HepG2 (cell line): ENCODE results near the gene DACT2. TPM values are rescaled to one million over a fixed set of nuclear protein-coding genes. Genes with fewer than 3 reads are reported as not detected.

Experiments used
- CEBPG ChIP-seq: IDR thresholded peaks from 2 replicates; pipeline ENCODE4 v1.6.1; 2016
- DNMT1 ChIP-seq: sonication (generic); formaldehyde crosslinking; IDR thresholded peaks from 2 replicates; pipeline ENCODE4 v1.5.1; 2020; ENCODE audit warnings: mild to moderate bottlenecking, missing genetic modification reagents
- EEA1 ChIP-seq: sonication (generic); formaldehyde crosslinking; IDR thresholded peaks from 2 replicates; pipeline ENCODE4 v1.5.1; 2020; ENCODE audit warnings: mild to moderate bottlenecking, missing genetic modification reagents, borderline replicate concordance
- EED ChIP-seq: sonication (generic); formaldehyde crosslinking; IDR thresholded peaks from 2 replicates; pipeline ENCODE4 v1.5.0; 2020; ENCODE audit warnings: mild to moderate bottlenecking, missing genetic modification reagents
- ELK4 ChIP-seq: sonication (generic); formaldehyde crosslinking; IDR thresholded peaks from 2 replicates; pipeline ENCODE4 v1.9.0; 2021; ENCODE audit warnings: missing genetic modification reagents, borderline replicate concordance
- EP300 ChIP-seq, 3 experiments: sonication (generic) in 1 of 3; formaldehyde crosslinking in 1 of 3; IDR thresholded peaks; 2 replicates each; pipeline versions ENCODE4 v1.5.1 to v1.6.1; 2011 to 2020; ENCODE audit warnings: low read depth in 2 of 3, low read length in 2 of 3, borderline replicate concordance in 1 of 3, improper control_type of control experiment in 1 of 3, mild to moderate bottlenecking in 1 of 3, missing genetic modification reagents in 1 of 3, moderate library complexity in 1 of 3
- FOXK2 ChIP-seq: fragments of 450-650 bp; IDR thresholded peaks from 2 replicates; pipeline ENCODE4 v1.6.1; 2016
- HDAC1 ChIP-seq: sonication (generic); formaldehyde crosslinking; IDR thresholded peaks from 2 replicates; pipeline ENCODE4 v1.5.1; 2020; ENCODE audit warnings: mild to moderate bottlenecking, missing genetic modification reagents
- HIVEP1 ChIP-seq: sonication (generic); formaldehyde crosslinking; IDR thresholded peaks from 2 replicates; pipeline ENCODE4 v1.4.0; 2020; ENCODE audit warnings: mild to moderate bottlenecking, missing genetic modification reagents
- HOMEZ ChIP-seq: IDR thresholded peaks from 2 replicates; pipeline ENCODE4 v1.6.1; 2016; ENCODE audit warnings: low read depth
- HOXA5 ChIP-seq: sonication (generic); formaldehyde crosslinking; IDR thresholded peaks from 2 replicates; pipeline ENCODE4 v1.4.0; 2020; ENCODE audit warnings: missing genetic modification reagents
- KDM2A ChIP-seq: sonication (generic); formaldehyde crosslinking; IDR thresholded peaks from 2 replicates; pipeline ENCODE4 v1.4.0; 2020; ENCODE audit warnings: low read depth, missing genetic modification reagents, borderline replicate concordance
- NR0B2 ChIP-seq: sonication (generic); formaldehyde crosslinking; IDR thresholded peaks from 2 replicates; pipeline ENCODE4 v1.4.0; 2020; ENCODE audit warnings: mild to moderate bottlenecking, missing genetic modification reagents
- SATB2 ChIP-seq: sonication (generic); formaldehyde crosslinking; IDR thresholded peaks from 2 replicates; pipeline ENCODE4 v1.5.0; 2020; ENCODE audit warnings: missing genetic modification reagents
- SETDB1 ChIP-seq: sonication (generic); formaldehyde crosslinking; IDR thresholded peaks from 2 replicates; pipeline ENCODE4 v1.5.1; 2020; ENCODE audit warnings: missing genetic modification reagents, mild to moderate bottlenecking, borderline replicate concordance
- SP140L ChIP-seq: sonication (generic); formaldehyde crosslinking; IDR thresholded peaks from 2 replicates; pipeline ENCODE4 v1.4.0; 2020; ENCODE audit warnings: missing genetic modification reagents, borderline replicate concordance
- SPEN ChIP-seq: sonication (generic); formaldehyde crosslinking; IDR thresholded peaks from 2 replicates; pipeline ENCODE4 v1.5.1; 2020; ENCODE audit warnings: low read depth, mild to moderate bottlenecking, missing genetic modification reagents
- TRIM24 ChIP-seq: sonication (generic); formaldehyde crosslinking; IDR thresholded peaks from 2 replicates; pipeline ENCODE4 v1.8.0; 2022; ENCODE audit warnings: mild to moderate bottlenecking, missing genetic modification reagents
- U2AF2 ChIP-seq: fragments of 200-400 bp; formaldehyde crosslinking; IDR thresholded peaks from 2 replicates; pipeline ENCODE4 v1.6.1; 2017; ENCODE audit warnings: low read depth, mild to moderate bottlenecking, low read length
- XBP1 ChIP-seq: sonication (generic); formaldehyde crosslinking; IDR thresholded peaks from 2 replicates; pipeline ENCODE4 v1.5.0; 2020; ENCODE audit warnings: missing genetic modification reagents
- ZMYM4 ChIP-seq: sonication (generic); formaldehyde crosslinking; IDR thresholded peaks from 2 replicates; pipeline ENCODE4 v1.8.1; 2023; ENCODE audit warnings: mild to moderate bottlenecking, missing genetic modification reagents
- ZNF10 ChIP-seq: sonication (generic); formaldehyde crosslinking; IDR thresholded peaks from 2 replicates; pipeline ENCODE4 v1.4.0; 2020; ENCODE audit warnings: mild to moderate bottlenecking, low read depth, missing genetic modification reagents, borderline replicate concordance
- ZNF225 ChIP-seq: sonication (generic); formaldehyde crosslinking; IDR thresholded peaks from 2 replicates; pipeline ENCODE4 v1.4.0; 2020; ENCODE audit warnings: mild to moderate bottlenecking, missing genetic modification reagents
- ZNF431 ChIP-seq: sonication (generic); formaldehyde crosslinking; IDR thresholded peaks from 2 replicates; pipeline ENCODE4 v1.9.0; 2022; ENCODE audit warnings: missing genetic modification reagents, low read depth, mild to moderate bottlenecking, borderline replicate concordance
- ZNF562 ChIP-seq: sonication (generic); formaldehyde crosslinking; IDR thresholded peaks from 2 replicates; pipeline ENCODE4 v1.8.0; 2022; ENCODE audit warnings: missing genetic modification reagents, borderline replicate concordance
- ZNF589 ChIP-seq: sonication (generic); formaldehyde crosslinking; conservative IDR thresholded peaks from 2 replicates; pipeline ENCODE4 v1.8.0; 2022; ENCODE audit warnings: mild to moderate bottlenecking, moderate library complexity, missing genetic modification reagents
- ZNF724P ChIP-seq: sonication (generic); formaldehyde crosslinking; IDR thresholded peaks from 2 replicates; pipeline ENCODE4 v1.8.0; 2022; ENCODE audit warnings: missing genetic modification reagents, borderline replicate concordance
- ZNF761 ChIP-seq: sonication (generic); formaldehyde crosslinking; conservative IDR thresholded peaks from 2 replicates; pipeline ENCODE4 v1.4.0; 2020; ENCODE audit warnings: mild to moderate bottlenecking, missing genetic modification reagents
- polyA plus RNA-seq, 8 experiments: library from polyadenylated mRNA; depleted of rRNA in 3 of 8; stranded (reverse) in 7 of 8; unstranded in 1 of 8; fragments of >200 nt; fragmentation: Illumina TruSeq in 4 of 8; extraction: Trizol in 4 of 8; gene quantifications; 2 replicates each; pipeline versions ENCODE4 v1.2.1 to v1.2.3, GENCODE V29; 2011 to 2016; ENCODE audit warnings: low read depth in 4 of 8, missing spikeins in 1 of 8, mixed read lengths in 1 of 8; ENCODE audit not compliant: insufficient read depth in 1 of 8
- total RNA-seq, 5 experiments: library from RNA; depleted of rRNA; stranded (reverse); fragments of >200 nt; fragmentation: Illumina TruSeq; extraction: Trizol; gene quantifications; 2 replicates each; pipeline ENCODE4 v1.2.3, GENCODE V29; 2016; ENCODE audit warnings: low read depth in 1 of 5

DACT2 gene
- total and polyA plus RNA-seq, 2 of the 13 experiments (the other 11 are each of a cell fraction or from before 2014, with no cell fraction given) = 0.15 TPM; not detected in 1

GRCh38 chr6:168301648-168302398, 17.8 kb downstream of the DACT2 start (continued):
- TF ChIP-seq FOXK2 (0 out of 2 replicates have a peak, but pooled peaks have one; percentile 31), EP300 (IDR thresholded peaks at IDR 0.05; ENCODE audit: low read depth in 2 of 2, low read length in 2 of 2) (peak in 1 of 2 experiments; percentile 85; a peak in 2 of 4 replicates), EP300 (CRISPR knock-in tag; IDR thresholded peaks at IDR 0.05; ENCODE audit: borderline replicate concordance) (peak; percentile 92), ZNF225 (CRISPR knock-in tag) (peak; percentile 24; the same call in 1 of the 2 replicates), SETDB1 (no peak), TRIM24 (CRISPR knock-in tag) (no peak), HDAC1 (CRISPR knock-in tag) (peak; percentile 75), NR0B2 (CRISPR knock-in tag) (peak; percentile 37; the same call in 1 of the 2 replicates), KDM2A (CRISPR knock-in tag) (peak; percentile 53; the same call in 1 of the 2 replicates), ZNF562 (CRISPR knock-in tag) (no peak), SATB2 (CRISPR knock-in tag) (no peak), EED (CRISPR knock-in tag) (peak; percentile 60; the same call in 1 of the 2 replicates), HOXA5 (CRISPR knock-in tag) (peak; percentile 81; the same call in 1 of the 2 replicates), ZNF431 (0 out of 2 replicates have a peak, but pooled peaks have one; percentile 42), ZNF724P (CRISPR knock-in tag) (0 out of 2 replicates have a peak, but pooled peaks have one; percentile 6), ELK4 (CRISPR knock-in tag) (no peak), ZMYM4 (CRISPR knock-in tag) (peak; percentile 65), ZNF761 (CRISPR knock-in tag) (0 out of 2 replicates have a peak, but pooled peaks have one; percentile 60), HOMEZ (CRISPR knock-in tag) (peak; percentile 10; the same call in 1 of the 2 replicates), SP140L (CRISPR knock-in tag) (no peak), ZNF10 (CRISPR knock-in tag) (no peak), XBP1 (CRISPR knock-in tag) (no peak), ZNF589 (CRISPR knock-in tag) (peak; percentile 62), CEBPG (CRISPR knock-in tag) (peak; percentile 33; the same call in 1 of the 2 replicates), HIVEP1 (CRISPR knock-in tag) (peak; percentile 84), U2AF2 (no peak), EEA1 (no peak), DNMT1 (CRISPR knock-in tag) (no peak), SPEN (CRISPR knock-in tag) (no peak)
